ENCODE data around the gene ABLIM1. TPM values are rescaled to one million over a fixed set of nuclear protein-coding genes. Genes with fewer than 3 reads are reported as not detected.

Gene ABLIM1
- total RNA-seq, 4 donors from 2014 or later: 156 to 278 (median 213) TPM

GRCh38 chr10:114542373-114542772, 115.7 kb downstream of the ABLIM1 start:
- WGBS: 88% methylated on average over 2 of the region's 2 CpGs
- peak overlapping the region; percentile 81 for H3K27ac ChIP-seq
- no peaks in the 10 kb centered on the region for H3K27me3 ChIP-seq
- H3K4me1 ChIP-seq: peaks cover 46% of the 10 kb centered on the region
- H3K9me3 ChIP-seq: no peaks in the 10 kb centered on the region
- no peaks in the 10 kb centered on the region for H3K36me3 ChIP-seq
- TF ChIP-seq POLR2AphosphoS5 (IDR thresholded peaks at IDR 0.05) (no peak), EP300 (IDR thresholded peaks at IDR 0.05) (no peak), POLR2A (IDR thresholded peaks at IDR 0.05) (no peak)
- TF ChIP-seq, protein P1, sequence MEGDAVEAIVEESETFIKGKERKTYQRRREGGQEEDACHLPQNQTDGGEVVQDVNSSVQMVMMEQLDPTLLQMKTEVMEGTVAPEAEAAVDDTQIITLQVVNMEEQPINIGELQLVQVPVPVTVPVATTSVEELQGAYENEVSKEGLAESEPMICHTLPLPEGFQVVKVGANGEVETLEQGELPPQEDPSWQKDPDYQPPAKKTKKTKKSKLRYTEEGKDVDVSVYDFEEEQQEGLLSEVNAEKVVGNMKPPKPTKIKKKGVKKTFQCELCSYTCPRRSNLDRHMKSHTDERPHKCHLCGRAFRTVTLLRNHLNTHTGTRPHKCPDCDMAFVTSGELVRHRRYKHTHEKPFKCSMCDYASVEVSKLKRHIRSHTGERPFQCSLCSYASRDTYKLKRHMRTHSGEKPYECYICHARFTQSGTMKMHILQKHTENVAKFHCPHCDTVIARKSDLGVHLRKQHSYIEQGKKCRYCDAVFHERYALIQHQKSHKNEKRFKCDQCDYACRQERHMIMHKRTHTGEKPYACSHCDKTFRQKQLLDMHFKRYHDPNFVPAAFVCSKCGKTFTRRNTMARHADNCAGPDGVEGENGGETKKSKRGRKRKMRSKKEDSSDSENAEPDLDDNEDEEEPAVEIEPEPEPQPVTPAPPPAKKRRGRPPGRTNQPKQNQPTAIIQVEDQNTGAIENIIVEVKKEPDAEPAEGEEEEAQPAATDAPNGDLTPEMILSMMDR (IDR thresholded peaks at IDR 0.05): no peak
- no peak for DNase-seq (ENCODE audit: low spot score in 2 of 2)
- H3K4me3 ChIP-seq: no peak overlapping the region

GRCh38 chr10:114541797-114542160, 116.3 kb downstream of the ABLIM1 start:
- Histone ChIP-seq H3K9me3 (no peaks in the 10 kb centered on the region), H3K4me3 (no peak overlapping the region), H3K27me3 (no peaks in the 10 kb centered on the region), H3K36me3 (no peaks in the 10 kb centered on the region), H3K4me1 (peaks cover 45% of the 10 kb centered on the region), H3K27ac (peak overlapping the region; percentile 81)
- 65% methylated on average over 3 of the region's 3 CpGs for WGBS
- DNase-seq (ENCODE audit: low spot score in 2 of 2): no peak
- TF ChIP-seq POLR2A (IDR thresholded peaks at IDR 0.05): no peak
- TF ChIP-seq, protein P1 (IDR thresholded peaks at IDR 0.05): no peak
- TF ChIP-seq EP300 (IDR thresholded peaks at IDR 0.05): no peak
- TF ChIP-seq POLR2AphosphoS5 (IDR thresholded peaks at IDR 0.05): no peak

- Histone ChIP-seq H3K9me3 (no peaks in the 10 kb centered on the region), H3K36me3 (no peaks in the 10 kb centered on the region), H3K27me3 (no peaks in the 10 kb centered on the region), H3K4me1 (peaks cover 45% of the 10 kb centered on the region), H3K4me3 (no peak overlapping the region), H3K27ac (peak overlapping the region; percentile 81)
- TF ChIP-seq POLR2AphosphoS5 (IDR thresholded peaks at IDR 0.05): peak in 2 of 3 donors; percentile 40 to 80
- TF ChIP-seq, protein P1 (IDR thresholded peaks at IDR 0.05): no peak
- 36% methylated on average over 14 of the region's 14 CpGs for WGBS
- peak; percentile 88 to 89 for DNase-seq (ENCODE audit: low spot score in 2 of 2)
These were observed 116.8 kb downstream of the ABLIM1 start for GRCh38 chr10:114541081-114541796.

DNA sequence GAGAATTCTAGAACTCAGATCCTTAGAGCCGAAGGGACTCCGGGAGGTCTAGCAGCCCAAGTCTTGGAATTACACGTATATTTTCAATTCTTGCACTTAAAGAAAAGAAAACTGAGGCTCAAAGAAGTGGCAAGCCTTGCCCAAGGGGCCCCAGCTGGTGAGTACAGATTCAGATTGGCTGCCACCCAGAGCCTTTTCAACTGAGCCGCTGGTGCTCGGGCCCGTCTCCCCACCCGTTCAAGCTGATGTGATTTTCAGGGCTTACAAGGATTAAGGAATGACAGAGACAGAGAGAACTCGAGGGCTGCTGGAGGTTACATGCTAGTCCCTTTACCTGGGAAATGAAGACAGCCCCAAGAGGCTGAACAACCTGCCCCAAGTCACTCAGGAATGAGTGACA, 117.8 kb downstream of the ABLIM1 start:
- DNase-seq (ENCODE audit: low spot score in 2 of 2): no peak
- peak overlapping the region; percentile 81 for H3K27ac ChIP-seq
- WGBS: 57% methylated on average over 8 of the region's 8 CpGs

GRCh38 chr10:114539623-114540022, 118.5 kb downstream of the ABLIM1 start:
- H3K4me1 ChIP-seq: peaks cover 45% of the 10 kb centered on the region
- no peak overlapping the region for H3K27ac ChIP-seq
- TF ChIP-seq POLR2A (IDR thresholded peaks at IDR 0.05): no peak
- TF ChIP-seq EP300 (IDR thresholded peaks at IDR 0.05): no peak
- no peak for TF ChIP-seq POLR2AphosphoS5 (IDR thresholded peaks at IDR 0.05)
- TF ChIP-seq, protein P1 (IDR thresholded peaks at IDR 0.05): no peak
- H3K36me3 ChIP-seq: no peaks in the 10 kb centered on the region
- H3K27me3 ChIP-seq: no peaks in the 10 kb centered on the region
- H3K9me3 ChIP-seq: no peaks in the 10 kb centered on the region
- DNase-seq (ENCODE audit: low spot score in 2 of 2): no peak
- no peak overlapping the region for H3K4me3 ChIP-seq
- 90% methylated on average over 2 of the region's 2 CpGs for WGBS

More for the DNA sequence above, 117.8 kb downstream of the ABLIM1 start:
- Histone ChIP-seq H3K27me3 (no peaks in the 10 kb centered on the region), H3K9me3 (no peaks in the 10 kb centered on the region), H3K4me1 (peaks cover 45% of the 10 kb centered on the region), H3K36me3 (no peaks in the 10 kb centered on the region), H3K4me3 (no peak overlapping the region)
- TF ChIP-seq, protein P1 (IDR thresholded peaks at IDR 0.05): no peak

All from suprapubic skin (tissue), 4 donors.